H1 (cell line): ENCODE data around the gene CTNND2. TPM values are rescaled to one million over a fixed set of nuclear protein-coding genes. Genes with fewer than 3 reads are reported as not detected.

Source experiments
- CEBPB ChIP-seq: IDR thresholded peaks from 2 replicates; pipeline ENCODE4 v1.6.1; 2012; ENCODE audit warnings: low read depth, low read length
- CTBP2 ChIP-seq: IDR thresholded peaks from 2 replicates; pipeline ENCODE4 v1.7.0; 2011; ENCODE audit warnings: borderline replicate concordance, mild to moderate bottlenecking, moderate library complexity, mixed read lengths, low read length; ENCODE audit not compliant: insufficient read depth, insufficient read length
- PHF8 ChIP-seq: fragments of 200-600 bp; sonication (generic); conservative IDR thresholded peaks from 2 replicates; pipeline ENCODE4 v1.7.1; 2012; ENCODE audit warnings: low read depth, mild to moderate bottlenecking, inconsistent platforms, low read length, moderate library complexity
- YY1 ChIP-seq: IDR thresholded peaks from 2 replicates; pipeline ENCODE4 v1.6.1; 2011; ENCODE audit warnings: low read depth, mild to moderate bottlenecking, low read length
- polyA plus RNA-seq, 7 experiments: library from polyadenylated mRNA; depleted of rRNA in 3 of 7; stranded (reverse) in 5 of 7; unstranded in 2 of 7; fragments of >200 nt in 5 of 7; fragments of 200-250 nt in 2 of 7; gene quantifications; 1 replicate in 5 of 7; 2 replicates in 1 of 7; 4 replicates in 1 of 7; pipeline versions ENCODE4 v1.2.1 to v1.2.3, GENCODE V29; 2011 to 2013; ENCODE audit warnings: missing spikeins in 2 of 7, mixed read lengths in 2 of 7
- total RNA-seq: library from RNA; stranded (reverse); fragmentation: NEBNext Ultra II Directional; extraction: Animal tissue kit (Norgen Biotek cat#: 25700); gene quantifications from 2 replicates; pipeline ENCODE4 v1.2.1, GENCODE V29; 2021

The CTNND2 gene
- total and polyA plus RNA-seq, 2 of the 8 experiments (the other 6 are each of a cell fraction or from before 2014, with no cell fraction given) = 7.4 to 14.2 TPM

DNA sequence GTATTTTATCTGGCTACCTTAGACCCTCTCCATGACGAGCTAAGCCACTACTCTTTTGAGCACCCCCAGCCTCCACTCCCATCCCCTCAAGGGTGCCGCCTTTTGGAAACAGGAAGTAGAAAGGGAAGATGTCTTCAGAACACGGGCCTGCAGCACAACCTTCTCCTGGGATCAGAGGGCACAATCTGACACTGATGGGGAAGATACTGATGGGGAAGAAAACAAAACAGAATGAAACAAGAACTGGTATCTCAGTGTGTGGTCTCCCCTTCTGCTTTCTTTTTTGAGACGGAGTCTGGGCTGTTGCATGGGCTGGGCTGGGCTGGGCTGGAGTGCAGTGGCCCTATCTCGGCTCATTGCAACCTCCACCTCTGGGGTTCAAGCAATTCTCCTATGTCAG is 603.5 kb downstream of the CTNND2 start (continued):
- no peak for TF ChIP-seq PHF8
- no peak for TF ChIP-seq CTBP2
- TF ChIP-seq YY1 = no peak
- TF ChIP-seq CEBPB = no peak
